Activated T-helper 1 cell treated with Interleukin-2 at 50 U/mL for 16 hours (primary cell): ENCODE measurements around the gene BMP8A.

ENCODE experiments used
- DNase-seq: peaks from one replicate; pipeline ENCODE4 v3.0.0-alpha.2; 2020; ENCODE audit warnings: low read depth

The BMP8A gene

DNA sequence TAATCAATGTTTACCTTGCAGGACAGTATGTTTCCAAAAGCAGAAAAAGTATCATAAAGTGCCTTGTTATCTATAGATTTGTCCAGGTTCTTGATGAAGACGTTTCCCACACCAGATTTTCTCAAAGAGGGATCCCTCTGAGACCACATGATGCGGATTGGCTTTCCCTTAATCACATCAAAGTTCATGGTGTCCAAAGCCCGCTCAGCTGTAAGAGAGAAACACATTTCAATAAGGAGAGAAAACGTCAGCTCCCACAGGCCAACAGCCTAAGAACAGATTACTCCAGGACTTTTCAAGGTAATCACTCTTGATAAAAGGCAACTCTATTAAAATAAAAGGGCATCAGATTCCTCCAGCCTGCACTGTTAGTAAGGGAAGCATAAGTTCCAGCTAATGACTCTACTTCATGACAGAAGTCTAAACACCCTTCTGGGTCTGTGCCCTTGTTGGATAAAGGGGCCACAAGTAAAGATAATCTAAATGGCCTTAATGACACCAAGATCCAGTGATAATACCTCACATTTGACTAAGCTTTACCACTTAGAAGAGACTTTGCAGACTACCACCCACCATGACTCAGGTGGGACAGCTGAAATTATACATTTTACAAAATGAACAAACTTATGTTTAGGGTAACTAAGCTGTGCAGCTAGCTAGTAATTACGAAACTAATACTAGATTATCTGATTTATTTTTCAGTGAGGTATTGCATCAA is 81.1 kb downstream of the BMP8A start:
- no peak for DNase-seq

DNA sequence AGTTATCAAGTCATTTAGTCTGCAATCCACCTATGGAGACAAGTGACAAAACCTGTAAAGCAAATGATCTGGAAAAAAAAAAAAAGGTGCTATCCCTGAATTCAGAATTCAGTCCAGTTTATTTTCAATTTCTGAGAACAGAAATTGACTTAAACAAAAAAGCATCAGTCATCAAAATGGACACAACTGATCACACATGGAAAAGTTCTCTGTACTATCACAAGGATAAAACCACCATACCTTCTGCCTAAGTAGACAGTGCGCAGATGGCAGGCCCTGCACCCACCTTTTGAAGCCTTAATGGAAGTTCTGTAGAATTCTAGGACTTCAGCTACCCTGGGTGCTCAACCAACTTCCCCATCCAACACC is 81.6 kb downstream of the BMP8A start:
- no peak for DNase-seq

DNA sequence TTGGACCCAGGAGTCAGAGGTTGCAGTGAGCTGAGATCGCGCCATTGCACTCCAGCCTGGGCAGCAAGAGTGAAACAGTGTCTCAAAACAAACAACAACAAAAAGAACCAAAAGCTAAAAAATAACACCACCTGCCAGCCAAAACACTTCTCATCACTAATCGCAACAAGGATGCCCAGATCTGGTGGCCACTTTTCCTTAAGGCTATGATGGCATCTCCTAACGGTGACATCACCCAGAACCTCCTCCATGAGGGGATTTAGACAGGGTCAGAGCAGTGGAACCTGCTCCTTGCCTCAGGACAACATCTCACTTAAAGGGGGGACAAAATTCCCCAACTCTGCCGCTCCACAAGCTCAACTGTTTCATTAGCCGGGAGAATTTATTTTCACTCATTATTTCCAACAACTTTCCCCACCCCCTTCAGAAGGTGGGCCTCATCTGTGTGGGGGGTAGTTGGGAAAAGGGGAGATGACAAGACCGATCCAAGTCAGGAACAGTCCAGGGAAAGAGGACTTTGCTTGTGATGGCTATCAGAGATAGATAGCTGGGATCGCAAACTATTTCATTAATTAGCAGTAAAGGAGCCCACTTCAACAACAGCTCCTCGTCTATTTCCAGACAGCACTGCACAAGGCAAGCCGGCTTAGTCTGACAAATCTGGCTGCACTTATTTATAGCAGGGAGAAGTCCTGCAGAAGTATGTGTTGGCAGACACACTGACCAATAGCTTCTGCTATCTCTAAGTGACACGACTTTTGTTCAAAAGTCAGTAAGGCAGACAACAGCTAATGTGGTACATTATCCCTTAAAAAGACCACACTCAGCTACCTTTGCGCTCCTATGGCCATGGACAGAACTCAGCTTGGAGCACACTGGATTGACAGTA is 82.5 kb downstream of the BMP8A start:
- no peak for DNase-seq

DNA sequence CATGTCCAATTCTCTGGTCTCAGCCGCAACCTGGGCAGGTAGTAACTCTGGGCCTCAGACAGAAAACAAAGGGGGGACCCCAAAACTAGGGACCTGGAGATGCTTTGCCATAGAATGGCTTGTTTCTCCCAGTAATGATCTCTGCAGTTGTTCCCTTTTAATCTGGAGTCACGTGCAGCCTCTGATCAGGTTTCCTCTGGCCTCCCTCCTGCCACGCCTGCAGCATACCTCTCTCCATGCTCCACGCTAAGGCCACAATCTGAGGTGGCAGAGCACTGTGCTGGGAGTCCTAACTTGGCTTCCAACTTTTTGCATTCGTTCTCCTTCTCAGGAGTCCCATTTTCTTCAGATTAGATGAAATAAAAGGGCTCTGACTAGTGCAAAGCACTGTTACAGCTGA is 83.2 kb downstream of the BMP8A start:
- DNase-seq = no peak
